A549 (cell line): Measurements from ENCODE around the gene ADCY10.

ENCODE experiments used
- CBX8 ChIP-seq: fragments of 200-600 bp; sonication (generic); IDR thresholded peaks from 2 replicates; pipeline ENCODE4 v1.6.1; 2016
- CTCF ChIP-seq: fragments of >200 bp; sonication (Bioruptor Twin); formaldehyde crosslinking; IDR thresholded peaks from 3 replicates; pipeline ENCODE4 v1.5.1; 2016
- JUN ChIP-seq, 2 experiments: fragments of >200 bp; sonication (Bioruptor Twin); formaldehyde crosslinking; IDR thresholded peaks; 2 replicates in 1 of 2; 3 replicates in 1 of 2; pipeline ENCODE4 v1.6.1; 2016 to 2017
- POLR2A ChIP-seq: IDR thresholded peaks from 2 replicates; pipeline ENCODE4 v1.6.1; 2012; ENCODE audit warnings: mild to moderate bottlenecking, low read length
- RAD21 ChIP-seq, 2 experiments: fragments of >200 bp in 1 of 2; sonication (Bioruptor Twin) in 1 of 2; formaldehyde crosslinking in 1 of 2; IDR thresholded peaks in 1 of 2; conservative IDR thresholded peaks in 1 of 2; 2 replicates in 1 of 2; 3 replicates in 1 of 2; pipeline ENCODE4 v1.6.1; 2012 to 2018; ENCODE audit warnings: inconsistent platforms in 1 of 2

DNA sequence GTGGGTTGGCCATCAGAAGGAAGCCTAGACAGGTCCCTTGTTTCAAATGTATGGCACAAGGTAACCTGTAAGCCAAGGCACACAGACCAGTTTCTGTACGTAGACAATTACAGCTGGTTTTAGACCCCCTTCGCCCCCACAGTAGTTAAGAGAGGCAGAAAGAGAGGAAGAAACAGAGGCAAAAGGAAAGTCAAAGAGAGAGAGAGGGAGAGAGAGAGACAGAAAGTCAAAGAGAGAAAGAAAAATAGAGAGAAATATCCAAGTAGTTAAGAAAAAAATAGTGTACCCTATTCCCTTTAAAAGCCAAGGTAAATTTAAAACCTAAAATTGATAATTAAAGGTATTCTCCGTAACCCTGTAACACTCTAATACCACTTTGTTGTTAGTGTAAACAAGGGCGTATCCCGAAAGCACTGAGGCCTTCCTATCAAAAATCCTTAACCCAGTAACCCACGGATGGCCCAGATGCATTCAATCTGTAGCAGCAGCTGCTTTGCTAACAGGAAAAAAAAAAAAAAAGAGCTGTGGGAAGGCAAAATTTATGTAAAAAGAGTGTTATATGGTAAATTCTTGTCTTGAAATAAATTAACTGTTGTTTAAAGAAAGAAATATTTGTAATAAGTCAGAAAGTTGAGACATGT lies 49.4 kb downstream of the ADCY10 start:
- no peak for TF ChIP-seq CTCF
- TF ChIP-seq RAD21 (conservative IDR thresholded peaks at IDR 0.05 in 1 of 2, IDR thresholded peaks at IDR 0.05 in 1 of 2) = no peak
- TF ChIP-seq POLR2A = no peak
- no peak for TF ChIP-seq CBX8
- TF ChIP-seq JUN (IDR thresholded peaks at IDR 0.05) = no peak
